Stimulated activated CD4-positive, alpha-beta T cell treated with anti-CD3 and anti-CD28 coated beads, TNF-alpha, amount 100 ng/mL, for 24 hours (primary cell): Measurements from ENCODE around the gene DOCK2.
"Not testable (repeated sequence)": the region's sequence is repeated elsewhere in the genome, so short reads cannot be mapped to it uniquely, and the experiment has no call there.

Source experiments
- DNase-seq, 3 experiments: peaks; one replicate each; pipeline ENCODE4 v3.0.0-alpha.2; 2020; ENCODE audit warnings: low read depth in 3 of 3

DOCK2 gene

DNA sequence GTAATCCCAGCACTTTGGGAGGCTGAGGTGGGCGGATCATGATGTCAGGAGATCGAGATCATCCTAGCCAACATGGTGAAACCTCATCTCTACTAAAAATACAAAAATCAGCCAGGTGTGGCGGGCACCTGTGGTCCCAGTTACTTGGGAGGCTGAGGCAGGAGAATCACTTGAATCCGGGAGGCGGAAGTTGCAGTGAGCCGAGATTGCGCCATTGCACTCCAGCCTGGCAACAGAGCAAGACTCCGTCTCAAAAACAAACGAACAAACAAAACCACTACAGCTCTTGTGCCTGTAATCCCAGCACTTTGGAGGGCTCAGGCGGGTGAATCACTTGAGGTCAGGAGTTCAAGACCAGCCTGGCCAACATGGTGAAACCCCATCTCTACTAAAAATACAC, 457.3 kb downstream of the DOCK2 start:
- DNase-seq: not testable (repeated sequence)

DNA sequence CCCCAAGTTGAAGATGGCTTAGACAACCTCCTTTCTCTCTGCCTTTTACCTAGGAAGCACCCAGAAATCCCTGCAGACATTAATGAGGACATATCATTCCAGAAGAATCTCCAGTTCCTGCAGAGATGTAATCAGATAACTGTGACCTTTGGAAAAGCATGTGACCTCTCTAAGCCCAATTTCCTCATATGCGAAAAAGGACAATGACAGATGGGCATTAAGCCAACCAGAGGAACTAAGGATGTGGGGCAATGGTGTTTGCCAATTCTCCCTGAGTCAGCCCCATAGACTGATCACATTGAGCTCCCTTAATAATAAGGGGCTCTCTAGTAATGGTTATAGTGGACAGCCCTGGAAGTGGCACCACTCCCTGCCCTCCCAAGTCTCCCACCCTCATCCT, 458.6 kb downstream of the DOCK2 start:
- no peak for DNase-seq

DNA sequence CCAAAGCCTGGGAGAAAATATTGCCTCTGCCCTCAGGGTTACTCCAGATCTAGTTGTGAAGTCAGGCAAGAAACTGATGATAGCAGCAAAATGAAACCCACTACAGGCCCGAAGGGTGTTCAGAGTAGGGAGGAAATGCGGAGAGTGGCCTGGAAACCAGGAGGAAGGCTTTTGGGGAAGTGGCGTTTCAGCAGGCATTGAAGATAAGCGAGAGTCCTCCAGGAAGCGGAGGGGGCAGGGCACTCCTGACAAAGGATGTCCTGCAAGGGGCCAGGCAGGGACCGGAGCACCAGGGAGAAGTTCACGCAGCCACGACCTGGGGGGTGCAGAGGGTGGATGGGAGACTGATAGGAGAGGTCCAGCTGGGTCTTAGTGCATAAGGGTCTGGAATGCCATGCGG, 460.9 kb downstream of the DOCK2 start:
- no peak for DNase-seq

DNA sequence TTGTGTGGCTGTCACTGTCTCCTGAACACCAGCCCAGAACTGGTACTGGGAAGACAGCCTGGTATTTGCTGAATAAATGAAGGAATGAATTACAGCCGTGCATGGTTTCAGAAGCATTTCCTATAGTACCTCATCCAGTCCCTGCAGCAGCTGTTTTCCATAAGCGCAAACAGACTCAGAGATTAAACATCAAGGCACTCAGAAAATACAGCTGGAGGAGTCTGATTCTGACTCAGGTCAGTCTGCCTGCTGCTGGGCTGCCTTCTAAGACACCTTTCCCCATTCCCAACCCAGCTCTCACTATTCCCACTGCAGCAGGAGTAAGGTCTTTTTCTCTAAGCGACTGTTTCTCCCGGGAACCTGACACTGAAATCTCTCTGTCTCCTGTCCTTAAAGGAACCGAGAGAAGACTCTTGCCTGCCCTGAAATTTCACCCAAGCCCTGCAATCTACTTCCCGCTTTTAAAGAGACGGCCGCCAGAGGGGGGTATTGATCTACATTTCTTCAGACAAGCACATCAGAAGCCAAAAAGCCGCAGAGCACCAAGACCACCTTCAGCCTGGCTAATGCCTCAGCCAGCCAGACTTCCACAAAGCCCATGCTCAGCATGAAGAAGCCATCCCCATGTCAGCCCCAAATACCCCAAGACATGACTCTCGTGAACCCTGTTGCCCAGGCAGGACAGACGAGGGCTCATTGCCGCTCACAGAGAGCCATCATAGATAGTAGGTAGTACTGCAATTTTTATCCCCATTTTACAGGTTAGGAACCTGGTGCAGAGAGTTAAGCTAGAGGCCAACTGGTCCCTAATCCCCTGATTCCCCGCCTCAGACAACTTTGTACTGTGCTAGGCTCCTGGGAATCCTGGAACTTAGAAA, 463.2 kb downstream of the DOCK2 start:
- DNase-seq: peak; percentile 32 to 70 (median 36)

DNA sequence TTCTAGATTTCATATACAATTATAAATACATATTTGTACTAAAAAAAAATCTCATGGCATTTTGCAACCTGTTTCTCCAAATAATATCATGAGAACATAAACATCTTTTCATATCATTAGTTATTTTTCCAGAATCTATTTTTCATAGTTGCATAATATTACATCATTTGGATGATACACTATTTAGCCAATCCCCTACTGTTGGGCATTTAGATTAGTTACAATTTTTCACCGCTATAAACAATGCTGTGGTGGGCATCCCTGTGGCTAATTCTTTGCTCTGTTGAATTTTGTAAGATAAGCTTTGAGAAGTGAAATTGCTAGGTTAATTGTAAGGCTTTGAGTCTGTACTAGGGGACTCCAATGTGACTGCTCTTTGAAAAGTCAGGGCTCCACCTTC, 466.4 kb downstream of the DOCK2 start:
- DNase-seq: no peak

DNA sequence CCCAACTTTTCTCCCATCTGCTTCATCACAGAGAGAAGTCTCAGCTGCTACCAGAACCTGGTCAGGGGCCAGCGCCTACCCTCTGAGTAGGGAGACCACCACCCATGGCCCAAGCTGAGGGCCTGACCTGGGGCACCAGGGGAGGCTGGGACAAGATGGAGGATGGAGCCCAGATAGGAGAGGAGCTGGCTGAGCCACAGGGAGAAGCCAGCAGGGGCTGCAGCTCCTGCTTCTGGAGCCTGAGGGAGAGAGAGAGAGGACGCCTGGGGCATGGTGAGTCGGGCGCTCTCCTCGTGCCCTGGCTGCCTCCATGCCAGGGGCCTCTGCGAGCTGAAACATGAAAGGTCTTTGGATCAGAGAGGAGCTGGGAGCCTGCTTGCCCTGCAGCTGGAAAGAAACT, 467.2 kb downstream of the DOCK2 start:
- DNase-seq: no peak

DNA sequence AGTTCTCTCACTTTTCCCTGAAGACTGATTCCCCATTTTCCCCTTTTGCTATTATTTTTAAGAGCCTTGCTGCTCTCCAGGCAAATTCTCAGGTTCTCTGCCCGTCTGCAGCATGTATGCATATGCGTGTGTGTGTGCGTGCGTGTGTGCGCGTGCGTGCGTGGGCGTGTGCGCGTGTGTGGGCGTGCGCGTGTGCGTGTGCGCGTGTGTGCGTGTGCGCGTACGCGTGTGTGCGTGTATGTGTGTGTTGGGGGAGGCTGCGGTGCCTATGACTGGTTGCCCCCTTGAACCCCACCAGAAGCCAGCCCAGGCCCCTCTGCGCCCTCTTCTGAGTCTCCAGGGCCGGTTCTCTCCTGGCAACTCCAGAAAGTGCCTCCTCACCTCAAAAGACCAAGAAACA, 467.6 kb downstream of the DOCK2 start:
- DNase-seq: no peak

DNA sequence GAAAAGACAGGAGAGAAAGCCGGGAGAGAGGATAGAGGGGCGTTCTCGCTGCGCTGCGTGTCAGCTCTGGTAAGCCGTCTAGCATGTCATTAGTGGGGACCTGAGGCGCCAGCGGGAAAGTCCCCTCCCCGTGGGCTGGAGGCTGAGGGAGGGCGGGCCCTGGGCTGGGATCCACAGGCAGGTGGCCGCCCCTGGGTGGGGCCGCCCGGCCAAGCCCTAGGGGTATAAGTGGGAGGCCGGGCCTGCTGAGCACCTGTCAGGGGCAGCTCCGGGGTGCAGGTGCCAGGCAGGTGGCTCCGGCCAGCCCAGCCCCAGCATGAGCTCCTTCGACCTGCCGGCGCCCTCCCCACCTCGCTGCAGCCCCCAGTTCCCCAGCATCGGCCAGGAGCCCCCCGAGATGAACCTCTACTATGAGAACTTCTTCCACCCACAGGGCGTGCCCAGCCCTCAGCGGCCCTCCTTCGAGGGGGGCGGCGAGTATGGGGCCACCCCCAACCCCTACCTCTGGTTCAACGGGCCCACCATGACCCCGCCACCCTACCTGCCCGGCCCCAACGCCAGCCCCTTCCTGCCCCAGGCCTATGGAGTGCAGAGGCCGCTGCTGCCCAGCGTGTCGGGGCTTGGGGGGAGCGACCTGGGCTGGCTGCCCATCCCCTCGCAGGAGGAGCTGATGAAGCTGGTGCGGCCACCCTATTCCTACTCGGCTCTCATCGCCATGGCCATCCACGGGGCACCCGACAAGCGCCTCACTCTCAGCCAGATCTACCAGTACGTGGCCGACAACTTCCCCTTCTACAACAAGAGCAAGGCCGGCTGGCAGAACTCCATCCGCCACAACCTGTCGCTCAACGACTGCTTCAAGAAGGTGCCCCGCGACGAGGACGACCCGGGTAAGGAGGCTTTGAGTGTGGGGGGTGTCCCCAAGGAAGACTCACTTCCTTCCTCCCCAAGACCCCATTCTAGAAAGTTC, 468.9 kb downstream of the DOCK2 start, which contains the start of gene FOXI1:
FOXI1 (plus strand) TSS at position 256 of the 970 bp plus-strand sequence; CDS start at position 317, 61 bp downstream.
- DNase-seq: no peak

DNA sequence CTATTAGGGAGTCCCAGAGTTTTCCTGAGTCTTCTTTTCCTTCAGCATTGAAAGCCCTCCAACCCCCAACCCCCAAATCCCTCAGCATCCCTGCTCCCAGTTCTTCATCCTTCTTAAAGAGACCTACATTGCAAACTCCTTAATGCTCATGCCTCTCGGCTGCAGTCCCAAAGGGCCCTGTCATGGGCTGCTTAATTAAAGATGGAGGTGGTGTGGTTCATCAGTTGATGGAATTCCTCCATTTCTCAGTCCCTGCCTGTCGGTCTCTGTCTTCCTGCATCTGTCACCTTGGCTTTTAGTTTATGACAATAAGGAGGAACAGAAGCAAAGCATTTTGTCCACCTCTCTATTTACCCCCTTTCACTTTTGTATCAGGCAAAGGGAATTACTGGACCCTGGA, 470.6 kb downstream of the DOCK2 start:
- DNase-seq: no peak

DNA sequence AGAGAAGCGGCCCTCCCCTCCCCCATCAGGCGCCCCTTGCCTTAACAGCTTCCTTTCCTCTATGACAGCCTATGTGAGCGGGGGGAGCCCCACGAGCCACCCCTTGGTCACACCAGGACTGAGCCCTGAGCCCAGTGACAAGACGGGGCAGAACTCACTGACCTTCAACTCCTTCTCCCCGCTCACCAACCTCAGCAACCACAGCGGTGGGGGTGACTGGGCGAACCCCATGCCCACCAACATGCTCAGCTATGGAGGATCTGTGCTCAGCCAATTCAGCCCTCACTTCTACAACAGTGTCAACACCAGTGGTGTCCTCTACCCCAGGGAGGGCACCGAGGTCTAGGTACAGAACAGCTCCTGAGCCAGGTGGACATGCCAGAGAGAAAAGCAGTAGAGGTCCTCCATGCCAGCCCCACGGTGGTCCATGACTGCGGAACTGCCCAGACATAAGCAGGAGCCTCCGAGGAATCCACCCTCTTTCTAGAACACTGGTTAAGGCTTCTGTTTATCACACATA, 471.3 kb downstream of the DOCK2 start:
- DNase-seq: no peak

DNA sequence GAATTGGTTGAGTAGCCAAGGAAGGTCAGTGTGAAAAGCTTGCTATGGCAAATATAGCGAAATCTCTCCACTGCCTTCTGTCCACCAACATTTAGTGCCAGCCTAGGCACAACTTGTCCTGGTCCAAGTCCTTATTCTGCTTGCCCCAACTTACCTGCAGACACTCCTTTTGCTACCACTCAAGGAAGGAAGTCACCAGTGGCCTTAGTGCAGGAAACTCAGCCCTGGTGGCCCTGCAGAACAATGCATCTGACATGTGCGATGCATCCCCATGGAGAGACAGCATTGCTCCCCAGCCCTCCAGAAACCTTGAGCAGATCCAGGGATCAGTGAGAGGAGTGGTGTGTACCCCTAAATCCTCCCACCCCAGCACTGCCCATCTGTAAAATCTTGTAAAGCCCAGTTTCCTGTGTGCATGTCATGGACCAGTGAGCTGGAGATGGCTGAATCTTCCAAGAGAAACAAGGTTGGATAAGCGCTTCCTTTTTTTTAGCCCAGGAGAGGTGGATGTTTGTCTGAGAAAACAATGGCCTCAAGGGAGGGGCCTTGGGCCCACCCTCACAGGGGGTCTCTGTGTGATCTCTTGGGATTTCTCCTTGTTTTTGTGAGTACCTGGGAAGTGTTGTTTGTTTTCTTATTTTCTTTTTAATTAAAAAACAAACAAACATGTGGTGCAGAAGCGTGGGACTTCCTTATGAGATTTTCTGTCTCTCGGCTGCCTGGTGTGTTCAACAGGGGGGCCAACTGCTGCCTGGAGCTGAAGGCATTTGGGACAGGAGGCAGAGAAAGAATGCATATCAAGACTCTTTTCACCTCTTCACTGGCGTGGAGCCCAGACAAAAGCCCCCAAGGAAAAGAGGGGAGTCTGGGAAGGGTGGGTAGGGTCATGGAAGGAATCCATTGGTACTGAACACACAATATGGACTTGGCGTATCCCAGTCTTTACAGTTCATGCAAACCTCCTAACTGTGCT, 472.3 kb downstream of the DOCK2 start:
- DNase-seq: no peak

DNA sequence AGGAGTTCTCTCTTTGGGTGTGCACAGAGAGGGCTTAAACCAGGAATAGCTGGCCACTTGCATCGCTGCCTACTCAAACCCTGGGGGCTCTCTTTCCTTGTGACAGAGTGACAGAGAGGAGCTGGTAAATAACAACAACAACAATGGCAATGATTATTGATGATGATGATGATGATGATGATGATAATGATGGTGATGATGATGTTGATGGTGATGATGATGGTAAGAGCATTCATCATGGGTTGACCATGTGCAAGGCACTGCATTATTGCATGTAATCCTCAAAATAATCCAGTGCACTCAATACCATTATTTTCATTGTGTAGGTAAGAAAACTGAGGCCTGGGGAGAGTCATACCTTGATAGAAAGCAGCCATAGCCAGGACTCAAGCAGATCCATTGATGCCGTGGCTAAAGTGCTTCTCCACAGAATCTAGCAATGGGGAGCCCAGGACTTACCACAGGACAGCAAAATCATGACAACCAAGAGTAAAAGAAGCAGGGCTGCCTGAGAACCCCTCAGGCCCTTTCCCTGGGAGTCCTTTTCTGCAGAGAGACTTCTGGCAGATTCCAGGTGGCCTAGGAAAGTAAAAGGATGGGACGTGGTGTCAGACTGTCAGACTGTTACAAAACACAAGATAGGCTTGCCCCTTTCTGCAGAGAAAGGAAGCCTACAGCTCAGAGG, 473.5 kb downstream of the DOCK2 start:
- no peak for DNase-seq

DNA sequence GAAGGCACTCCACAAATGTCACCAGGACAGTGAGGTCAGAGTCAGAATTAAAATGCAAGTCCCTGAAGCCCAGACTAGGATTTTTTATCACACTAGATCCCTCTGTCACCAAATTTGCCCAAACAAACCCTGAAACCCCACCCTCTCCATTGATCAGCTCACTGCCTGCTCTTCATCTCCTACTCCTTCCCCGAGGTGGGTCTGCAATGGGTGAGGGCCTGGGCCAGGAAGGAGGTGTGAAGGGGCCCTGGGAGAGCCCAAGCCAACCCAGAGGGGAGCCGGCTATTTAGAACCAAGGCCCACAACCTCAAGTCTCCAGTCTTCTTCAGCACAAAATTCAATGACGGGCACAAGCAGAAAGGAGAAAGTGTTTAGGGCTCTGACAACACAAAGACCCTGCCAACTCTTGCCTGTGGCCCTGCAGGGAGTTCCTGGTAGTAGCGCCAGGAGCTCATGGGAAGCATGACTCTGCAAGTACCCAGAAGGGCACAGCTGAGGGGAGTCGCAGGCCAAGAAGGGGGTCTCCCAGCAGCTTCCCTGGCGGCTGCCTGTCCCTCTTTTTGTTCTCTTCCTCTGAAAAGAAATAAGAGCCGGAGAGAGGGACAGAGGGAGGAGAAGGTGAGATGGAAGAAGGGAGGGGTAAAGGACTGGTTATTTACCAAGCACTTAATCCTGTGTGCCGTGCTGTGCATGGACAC, 474.2 kb downstream of the DOCK2 start:
- no peak for DNase-seq

DNA sequence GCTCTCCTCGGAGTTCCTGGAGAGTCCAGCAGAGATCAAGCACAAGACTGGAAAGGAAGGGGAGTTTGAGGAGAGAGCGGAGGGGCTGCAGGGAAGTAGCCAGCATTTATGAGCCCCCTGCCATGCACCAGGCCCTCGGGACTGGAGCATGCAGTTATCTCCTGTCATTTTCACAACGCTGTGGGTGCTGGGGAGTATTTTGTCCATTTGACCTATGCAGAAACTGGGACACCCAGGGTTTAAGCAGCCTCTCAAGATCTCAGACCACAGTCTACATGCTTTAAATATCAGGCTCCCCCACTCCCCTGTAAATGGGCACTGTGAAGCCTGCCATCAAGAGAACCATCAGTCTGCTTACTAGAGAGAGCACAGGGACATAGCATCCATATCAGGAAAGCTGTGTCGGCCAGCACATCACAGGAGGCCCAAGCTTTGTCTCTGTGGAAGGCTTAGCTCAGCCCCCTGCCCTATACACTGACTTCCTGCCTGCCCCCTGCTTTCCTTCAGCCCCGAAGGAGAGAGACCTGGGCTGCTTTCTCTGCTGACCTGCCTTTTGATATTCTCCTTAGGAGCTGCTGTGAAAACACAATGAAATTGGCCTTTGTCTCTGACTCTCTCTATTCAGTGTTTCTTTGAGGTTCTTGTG, 475.9 kb downstream of the DOCK2 start:
- no peak for DNase-seq

DNA sequence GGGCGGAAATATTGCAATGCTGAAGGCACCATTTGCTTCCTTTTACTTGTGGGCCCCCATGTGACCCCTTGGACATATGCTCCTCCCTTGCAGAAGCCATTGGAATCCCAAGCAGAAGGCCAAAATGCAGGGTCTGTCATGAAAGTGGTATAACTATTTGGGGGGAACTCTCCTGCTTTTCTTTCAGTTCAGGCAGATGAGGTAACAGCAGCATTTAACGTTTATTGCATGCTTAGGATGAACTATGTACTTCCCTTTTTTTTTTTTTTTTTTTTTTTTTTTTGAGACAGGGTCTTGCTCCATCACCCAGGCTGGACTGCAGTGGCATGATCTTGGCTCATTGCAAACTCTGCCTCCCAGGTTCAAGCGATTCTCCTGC, 476.4 kb downstream of the DOCK2 start:
- DNase-seq: no peak

DNA sequence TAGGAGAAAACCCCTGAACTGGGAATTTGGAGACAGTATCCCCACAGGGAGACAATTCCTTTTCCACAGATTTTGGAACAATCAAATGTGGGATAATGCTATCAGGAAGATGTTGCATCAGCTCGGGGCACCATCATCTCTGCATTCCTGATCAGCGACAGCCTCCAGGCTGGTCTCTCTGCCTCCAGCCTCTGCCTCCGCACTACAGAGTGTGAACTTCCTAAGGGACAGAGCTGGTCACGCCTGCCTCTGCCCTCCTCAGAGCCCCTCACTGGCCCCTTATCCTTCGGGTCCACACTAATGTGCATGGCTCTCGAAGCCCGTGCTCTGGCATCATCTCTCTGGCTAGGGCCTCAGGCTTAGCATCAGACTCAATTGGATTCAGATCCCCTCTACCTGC, 477.2 kb downstream of the DOCK2 start:
- DNase-seq: no peak

DNA sequence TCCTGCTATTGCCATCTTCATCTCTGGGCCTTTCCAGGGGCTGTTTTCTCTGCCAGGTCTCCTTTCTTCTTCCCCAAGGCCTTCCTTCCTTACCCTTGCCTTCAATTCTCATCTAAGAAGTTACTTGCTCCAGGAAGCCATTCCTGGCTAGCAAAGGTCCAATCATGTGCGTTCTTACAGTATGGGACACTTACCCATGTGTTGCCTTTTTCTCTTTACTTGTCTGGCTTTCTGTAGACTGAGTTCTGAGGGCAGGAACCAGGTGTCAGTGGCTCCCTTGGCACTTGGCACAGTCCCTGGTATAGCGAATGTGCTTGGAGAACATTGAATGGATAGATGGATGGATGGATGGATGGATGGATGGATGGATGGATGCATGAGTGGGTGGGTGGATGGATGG, 478.9 kb downstream of the DOCK2 start:
- no peak for DNase-seq

DNA sequence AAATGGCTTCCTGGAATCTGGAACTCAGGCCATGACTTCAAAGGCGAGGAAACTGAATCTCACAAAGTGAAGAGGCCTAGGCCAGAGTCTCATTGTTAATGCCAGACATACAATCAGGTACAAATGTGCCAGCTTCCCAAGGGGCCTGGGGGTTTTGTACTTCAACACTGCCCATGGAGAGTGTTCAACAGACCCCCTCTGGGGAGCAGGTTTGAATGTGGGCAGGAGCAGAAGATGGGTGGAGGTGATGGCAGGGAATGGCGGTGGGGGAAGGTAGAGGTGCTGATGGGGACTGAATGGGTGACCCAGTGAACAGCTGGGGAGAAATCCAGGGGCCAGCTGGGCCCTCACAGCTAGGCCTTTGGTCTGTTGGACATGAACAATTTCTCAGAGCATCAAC, 480.7 kb downstream of the DOCK2 start:
- DNase-seq: no peak

DNA sequence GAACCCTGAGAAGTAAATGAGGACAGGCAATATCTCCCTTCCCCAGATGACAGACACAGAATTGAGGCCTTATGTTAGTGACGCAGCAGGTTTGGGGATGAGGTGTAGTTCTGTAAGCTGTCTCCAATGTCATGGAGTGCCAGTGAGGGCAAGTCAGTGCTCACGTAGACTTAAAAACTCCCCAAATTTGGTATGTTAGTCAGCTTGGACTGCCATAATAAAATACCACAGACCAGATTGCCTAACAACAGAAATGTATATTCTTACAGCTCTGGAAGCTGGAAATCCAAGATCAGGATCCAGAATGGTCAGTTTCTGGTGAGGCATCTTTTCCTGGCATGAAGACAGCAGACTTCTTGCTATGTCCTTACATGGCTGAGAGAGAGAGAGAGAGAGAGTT, 483.5 kb downstream of the DOCK2 start:
- DNase-seq: no peak
